GM23338 (cell line): Measurements from ENCODE around the gene MKX. TPM values are rescaled to one million over a fixed set of nuclear protein-coding genes. Genes with fewer than 3 reads are reported as not detected.

Experiments
- ATAC-seq: fragments of 200-7000 bp; cut with Tn5 transposase; 3 replicates; pipeline ENCODE4 v1.9.1; 2020
- DNase-seq: peaks from one replicate; pipeline ENCODE4 v3.0.0-alpha.2; 2015; ENCODE audit warnings: low spot score
- H2AFZ ChIP-seq: fragments of 200-600 bp; sonication (generic); 2 replicates; pipeline ENCODE4 v1.8.0; 2016; ENCODE audit warnings: antibody characterized with exemption, mild to moderate bottlenecking, moderate library complexity
- H3F3A ChIP-seq: fragments of 200-600 bp; sonication (generic); replicated peaks from 2 replicates; pipeline ENCODE4 v1.8.0; 2017; ENCODE audit warnings: antibody characterized with exemption, mixed run types, low read depth
- H3K27ac ChIP-seq: fragments of 200-600 bp; sonication (generic); 2 replicates; pipeline ENCODE4 v1.6.1; 2016; ENCODE audit warnings: low read depth
- H3K27me3 ChIP-seq: fragments of 200-600 bp; sonication (generic); 2 replicates; pipeline ENCODE4 v1.8.0; 2016; ENCODE audit warnings: mild to moderate bottlenecking, mixed run types, moderate library complexity; ENCODE audit not compliant: insufficient read depth
- H3K36me3 ChIP-seq: fragments of 200-600 bp; sonication (generic); 2 replicates; pipeline ENCODE4 v1.8.0; 2016; ENCODE audit warnings: mild to moderate bottlenecking; ENCODE audit not compliant: insufficient read depth
- H3K4me1 ChIP-seq: fragments of 200-600 bp; sonication (generic); 2 replicates; pipeline ENCODE4 v1.8.0; 2016; ENCODE audit warnings: mild to moderate bottlenecking, moderate library complexity; ENCODE audit not compliant: insufficient read depth
- H3K4me2 ChIP-seq: fragments of 200-600 bp; sonication (generic); 2 replicates; pipeline ENCODE4 v1.7.1; 2017; ENCODE audit warnings: mixed run types
- H3K4me3 ChIP-seq: fragments of 200-600 bp; sonication (generic); 2 replicates; pipeline ENCODE4 v1.6.1; 2016; ENCODE audit warnings: mixed run types
- H3K79me2 ChIP-seq: fragments of 200-600 bp; sonication (generic); replicated peaks from 2 replicates; pipeline ENCODE4 v1.8.0; 2017; ENCODE audit warnings: mild to moderate bottlenecking; ENCODE audit not compliant: insufficient read depth
- H3K9me2 ChIP-seq: fragments of 200-600 bp; sonication (generic); 2 replicates; pipeline ENCODE4 v1.8.0; 2017; ENCODE audit not compliant: insufficient read depth
- H4K20me1 ChIP-seq: fragments of 200-600 bp; sonication (generic); replicated peaks from 2 replicates; pipeline ENCODE4 v1.8.0; 2017; ENCODE audit warnings: mild to moderate bottlenecking; ENCODE audit not compliant: insufficient read depth
- H3K27ac Mint-ChIP-seq: 2 replicates; pipeline ENCODE4 v1.8.0; 2020; ENCODE audit warnings: inconsistent platforms, mild to moderate bottlenecking, moderate library complexity, mixed read lengths
- H3K27me3 Mint-ChIP-seq: 3 replicates; pipeline ENCODE4 v1.8.0; 2022; ENCODE audit warnings: low read depth, mild to moderate bottlenecking, moderate library complexity, mixed read lengths, inconsistent platforms; ENCODE audit not compliant: insufficient read depth, poor library complexity
- H3K36me3 Mint-ChIP-seq: 3 replicates; pipeline ENCODE4 v1.8.0; 2021; ENCODE audit warnings: low read depth, mild to moderate bottlenecking, inconsistent platforms, moderate library complexity, mixed read lengths
- H3K4me1 Mint-ChIP-seq: 3 replicates; pipeline ENCODE4 v1.8.0; 2020; ENCODE audit warnings: mild to moderate bottlenecking, inconsistent platforms, mixed read lengths
- H3K4me3 Mint-ChIP-seq: 3 replicates; pipeline ENCODE4 v1.8.0; 2021; ENCODE audit warnings: moderate library complexity, mild to moderate bottlenecking, inconsistent platforms, mixed read lengths
- H3K9me3 Mint-ChIP-seq: 3 replicates; pipeline ENCODE4 v1.8.0; 2020; ENCODE audit warnings: moderate library complexity, mild to moderate bottlenecking, inconsistent platforms, mixed read lengths
- CREB1 ChIP-seq: fragments of 250-450 bp; sonication (Bioruptor Pico); IDR thresholded peaks from 2 replicates; pipeline ENCODE4 v1.5.0; 2020; ENCODE audit warnings: low read depth, mild to moderate bottlenecking, moderate library complexity
- NANOG ChIP-seq: IDR thresholded peaks from 2 replicates; pipeline ENCODE4 v1.6.1; 2016; ENCODE audit warnings: antibody characterized with exemption, borderline replicate concordance
- ZNF331 ChIP-seq: fragments of 250-450 bp; sonication (Bioruptor Pico); IDR thresholded peaks from 2 replicates; pipeline ENCODE4 v1.5.0; 2020; ENCODE audit warnings: low read depth, mild to moderate bottlenecking, moderate library complexity
- polyA plus RNA-seq: library from polyadenylated mRNA; unstranded; fragments of >200 nt; fragmentation: Nextera tagmentation; extraction: Ambion mirVana; gene quantifications from 2 replicates; pipeline ENCODE4 v1.2.1, GENCODE V29; 2016
- total RNA-seq: library from RNA; depleted of rRNA; stranded (reverse); fragments of >200 nt; shearing (Covaris generic); gene quantifications from 2 replicates; pipeline ENCODE4 v1.2.3, GENCODE V29; 2014
- TF ChIP-seq, protein P1 (sequence below): fragments of 250-450 bp; sonication (Bioruptor Pico); IDR thresholded peaks from 2 replicates; pipeline ENCODE4 v1.5.0; 2020; ENCODE audit warnings: mild to moderate bottlenecking, moderate library complexity
- TF ChIP-seq, protein P2 (sequence below): IDR thresholded peaks from one replicate; pipeline ENCODE4 v1.6.1; 2018; ENCODE audit warnings: antibody characterized with exemption; ENCODE audit not compliant: unreplicated experiment

MKX gene
- total and polyA plus RNA-seq, 2 experiments from 2014 or later: 0.66 to 0.97 TPM

DNA sequence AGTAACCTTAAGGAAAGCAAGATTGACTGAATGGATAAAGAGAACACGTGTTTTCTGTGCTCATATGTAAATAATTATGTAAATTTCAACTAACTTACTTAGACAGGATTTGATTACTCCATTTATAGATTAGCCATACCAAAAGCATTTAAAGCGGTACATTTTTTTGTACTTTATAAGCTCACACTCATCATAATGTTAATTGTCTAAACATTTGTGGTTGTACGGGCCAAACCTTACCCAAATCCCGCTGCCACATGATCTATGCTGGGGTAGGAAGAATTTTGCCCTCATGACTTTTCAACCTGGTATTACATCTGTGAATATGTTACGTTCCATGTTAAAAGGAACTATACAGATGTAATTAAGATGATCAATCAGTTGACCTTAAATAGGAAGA is 29.1 kb downstream of the MKX start (continued):
- TF ChIP-seq, protein P1, sequence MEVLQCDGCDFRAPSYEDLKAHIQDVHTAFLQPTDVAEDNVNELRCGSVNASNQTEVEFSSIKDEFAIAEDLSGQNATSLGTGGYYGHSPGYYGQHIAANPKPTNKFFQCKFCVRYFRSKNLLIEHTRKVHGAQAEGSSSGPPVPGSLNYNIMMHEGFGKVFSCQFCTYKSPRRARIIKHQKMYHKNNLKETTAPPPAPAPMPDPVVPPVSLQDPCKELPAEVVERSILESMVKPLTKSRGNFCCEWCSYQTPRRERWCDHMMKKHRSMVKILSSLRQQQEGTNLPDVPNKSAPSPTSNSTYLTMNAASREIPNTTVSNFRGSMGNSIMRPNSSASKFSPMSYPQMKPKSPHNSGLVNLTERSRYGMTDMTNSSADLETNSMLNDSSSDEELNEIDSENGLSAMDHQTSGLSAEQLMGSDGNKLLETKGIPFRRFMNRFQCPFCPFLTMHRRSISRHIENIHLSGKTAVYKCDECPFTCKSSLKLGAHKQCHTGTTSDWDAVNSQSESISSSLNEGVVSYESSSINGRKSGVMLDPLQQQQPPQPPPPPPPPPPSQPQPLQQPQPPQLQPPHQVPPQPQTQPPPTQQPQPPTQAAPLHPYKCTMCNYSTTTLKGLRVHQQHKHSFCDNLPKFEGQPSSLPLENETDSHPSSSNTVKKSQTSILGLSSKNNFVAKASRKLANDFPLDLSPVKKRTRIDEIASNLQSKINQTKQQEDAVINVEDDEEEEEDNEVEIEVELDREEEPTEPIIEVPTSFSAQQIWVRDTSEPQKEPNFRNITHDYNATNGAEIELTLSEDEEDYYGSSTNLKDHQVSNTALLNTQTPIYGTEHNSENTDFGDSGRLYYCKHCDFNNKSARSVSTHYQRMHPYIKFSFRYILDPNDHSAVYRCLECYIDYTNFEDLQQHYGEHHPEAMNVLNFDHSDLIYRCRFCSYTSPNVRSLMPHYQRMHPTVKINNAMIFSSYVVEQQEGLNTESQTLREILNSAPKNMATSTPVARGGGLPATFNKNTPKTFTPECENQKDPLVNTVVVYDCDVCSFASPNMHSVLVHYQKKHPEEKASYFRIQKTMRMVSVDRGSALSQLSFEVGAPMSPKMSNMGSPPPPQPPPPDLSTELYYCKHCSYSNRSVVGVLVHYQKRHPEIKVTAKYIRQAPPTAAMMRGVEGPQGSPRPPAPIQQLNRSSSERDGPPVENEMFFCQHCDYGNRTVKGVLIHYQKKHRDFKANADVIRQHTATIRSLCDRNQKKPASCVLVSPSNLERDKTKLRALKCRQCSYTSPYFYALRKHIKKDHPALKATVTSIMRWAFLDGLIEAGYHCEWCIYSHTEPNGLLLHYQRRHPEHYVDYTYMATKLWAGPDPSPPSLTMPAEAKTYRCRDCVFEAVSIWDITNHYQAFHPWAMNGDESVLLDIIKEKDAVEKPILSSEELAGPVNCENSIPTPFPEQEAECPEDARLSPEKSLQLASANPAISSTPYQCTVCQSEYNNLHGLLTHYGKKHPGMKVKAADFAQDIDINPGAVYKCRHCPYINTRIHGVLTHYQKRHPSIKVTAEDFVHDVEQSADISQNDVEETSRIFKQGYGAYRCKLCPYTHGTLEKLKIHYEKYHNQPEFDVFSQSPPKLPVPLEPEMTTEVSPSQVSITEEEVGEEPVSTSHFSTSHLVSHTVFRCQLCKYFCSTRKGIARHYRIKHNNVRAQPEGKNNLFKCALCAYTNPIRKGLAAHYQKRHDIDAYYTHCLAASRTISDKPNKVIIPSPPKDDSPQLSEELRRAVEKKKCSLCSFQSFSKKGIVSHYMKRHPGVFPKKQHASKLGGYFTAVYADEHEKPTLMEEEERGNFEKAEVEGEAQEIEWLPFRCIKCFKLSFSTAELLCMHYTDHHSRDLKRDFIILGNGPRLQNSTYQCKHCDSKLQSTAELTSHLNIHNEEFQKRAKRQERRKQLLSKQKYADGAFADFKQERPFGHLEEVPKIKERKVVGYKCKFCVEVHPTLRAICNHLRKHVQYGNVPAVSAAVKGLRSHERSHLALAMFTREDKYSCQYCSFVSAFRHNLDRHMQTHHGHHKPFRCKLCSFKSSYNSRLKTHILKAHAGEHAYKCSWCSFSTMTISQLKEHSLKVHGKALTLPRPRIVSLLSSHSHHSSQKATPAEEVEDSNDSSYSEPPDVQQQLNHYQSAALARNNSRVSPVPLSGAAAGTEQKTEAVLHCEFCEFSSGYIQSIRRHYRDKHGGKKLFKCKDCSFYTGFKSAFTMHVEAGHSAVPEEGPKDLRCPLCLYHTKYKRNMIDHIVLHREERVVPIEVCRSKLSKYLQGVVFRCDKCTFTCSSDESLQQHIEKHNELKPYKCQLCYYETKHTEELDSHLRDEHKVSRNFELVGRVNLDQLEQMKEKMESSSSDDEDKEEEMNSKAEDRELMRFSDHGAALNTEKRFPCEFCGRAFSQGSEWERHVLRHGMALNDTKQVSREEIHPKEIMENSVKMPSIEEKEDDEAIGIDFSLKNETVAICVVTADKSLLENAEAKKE: no peak
- TF ChIP-seq ZNF331 (CRISPR knock-in tag): no peak
- TF ChIP-seq, protein P2, sequence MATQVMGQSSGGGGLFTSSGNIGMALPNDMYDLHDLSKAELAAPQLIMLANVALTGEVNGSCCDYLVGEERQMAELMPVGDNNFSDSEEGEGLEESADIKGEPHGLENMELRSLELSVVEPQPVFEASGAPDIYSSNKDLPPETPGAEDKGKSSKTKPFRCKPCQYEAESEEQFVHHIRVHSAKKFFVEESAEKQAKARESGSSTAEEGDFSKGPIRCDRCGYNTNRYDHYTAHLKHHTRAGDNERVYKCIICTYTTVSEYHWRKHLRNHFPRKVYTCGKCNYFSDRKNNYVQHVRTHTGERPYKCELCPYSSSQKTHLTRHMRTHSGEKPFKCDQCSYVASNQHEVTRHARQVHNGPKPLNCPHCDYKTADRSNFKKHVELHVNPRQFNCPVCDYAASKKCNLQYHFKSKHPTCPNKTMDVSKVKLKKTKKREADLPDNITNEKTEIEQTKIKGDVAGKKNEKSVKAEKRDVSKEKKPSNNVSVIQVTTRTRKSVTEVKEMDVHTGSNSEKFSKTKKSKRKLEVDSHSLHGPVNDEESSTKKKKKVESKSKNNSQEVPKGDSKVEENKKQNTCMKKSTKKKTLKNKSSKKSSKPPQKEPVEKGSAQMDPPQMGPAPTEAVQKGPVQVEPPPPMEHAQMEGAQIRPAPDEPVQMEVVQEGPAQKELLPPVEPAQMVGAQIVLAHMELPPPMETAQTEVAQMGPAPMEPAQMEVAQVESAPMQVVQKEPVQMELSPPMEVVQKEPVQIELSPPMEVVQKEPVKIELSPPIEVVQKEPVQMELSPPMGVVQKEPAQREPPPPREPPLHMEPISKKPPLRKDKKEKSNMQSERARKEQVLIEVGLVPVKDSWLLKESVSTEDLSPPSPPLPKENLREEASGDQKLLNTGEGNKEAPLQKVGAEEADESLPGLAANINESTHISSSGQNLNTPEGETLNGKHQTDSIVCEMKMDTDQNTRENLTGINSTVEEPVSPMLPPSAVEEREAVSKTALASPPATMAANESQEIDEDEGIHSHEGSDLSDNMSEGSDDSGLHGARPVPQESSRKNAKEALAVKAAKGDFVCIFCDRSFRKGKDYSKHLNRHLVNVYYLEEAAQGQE: no peak

- Histone ChIP-seq H3K27ac (no peak overlapping the region), H3F3A (no peaks in the 10 kb centered on the region), H3K4me3 (no peak overlapping the region), H3K36me3 (no peaks in the 10 kb centered on the region), H3K79me2 (no peaks in the 10 kb centered on the region), H3K4me1 (no peaks in the 10 kb centered on the region), H3K27me3 (no peaks in the 10 kb centered on the region), H3K4me2 (no peak overlapping the region), H3K9me2 (no peaks in the 10 kb centered on the region), H2AFZ (no peak overlapping the region), H4K20me1 (no peaks in the 10 kb centered on the region)
- no peak overlapping the region for H3K4me3 Mint-ChIP-seq
- H3K36me3 Mint-ChIP-seq: no peaks in the 10 kb centered on the region
- H3K4me1 Mint-ChIP-seq: no peaks in the 10 kb centered on the region
- DNase-seq: no peak
- no peak overlapping the region for H3K27ac Mint-ChIP-seq
- no peaks in the 10 kb centered on the region for H3K9me3 Mint-ChIP-seq
- ATAC-seq: no peak
- no peaks in the 10 kb centered on the region for H3K27me3 Mint-ChIP-seq
- TF ChIP-seq, protein P2: no peak
- no peak for TF ChIP-seq CREB1 (CRISPR knock-in tag)
- TF ChIP-seq NANOG: no peak
These were observed 30.1 kb downstream of the MKX start for GRCh38 chr10:27715505-27715904.
